HCT116 (cell line): ENCODE measurements around the gene LTV1. TPM values are rescaled to one million over a fixed set of nuclear protein-coding genes. Genes with fewer than 3 reads are reported as not detected.

ENCODE experiments used
- ATAC-seq: fragments of 200-7000 bp; cut with Tn5 transposase; 2 replicates; pipeline ENCODE4 v1.9.1; 2020; ENCODE audit warnings: mild to moderate bottlenecking, moderate library complexity
- BruUV-seq: library from RNA; stranded (reverse); fragments of 400-500 nt; replicated peaks from 2 replicates; lab custom pipeline; 2021; lab: Mats Ljungman, UMichigan
- CTCF ChIA-PET: fragments of 300-600 bp; sonication (Branson Sonifier 250); formaldehyde crosslinking; loops from one replicate; lab custom pipeline; 2021; ENCODE audit warnings: antibody characterized with exemption; lab: Charles Lee
- POLR2A ChIA-PET: fragments of 300-600, 350-600 bp; sonication (Branson Sonifier 250); formaldehyde crosslinking; loops from one replicate; lab custom pipeline; 2021; ENCODE audit warnings: antibody characterized with exemption; lab: Charles Lee
- RAD21 ChIA-PET, 2 experiments: fragments of 300-600 bp; sonication (Branson Sonifier 250); formaldehyde crosslinking; loops; one replicate each; lab custom pipeline; 2023; ENCODE audit warnings: low total read pairs in 2 of 2; ENCODE audit not compliant: uncharacterized antibody in 2 of 2, unreplicated experiment in 2 of 2, low non-redundant PET in 1 of 2; lab: Charles Lee
- DNase-seq: peaks from one replicate; pipeline ENCODE4 v3.0.0-alpha.2; 2010; ENCODE audit warnings: low read depth, low spot score
- H2AFZ ChIP-seq: fragments of 200-600 bp; shearing (Covaris generic), sonication (generic); 2 replicates; pipeline ENCODE4 v1.6.1; 2017; ENCODE audit warnings: low read depth, mixed run types, mixed read lengths, antibody characterized with exemption, low read length; ENCODE audit not compliant: poor library complexity, severe bottlenecking
- H3K27ac ChIP-seq: 2 replicates; pipeline ENCODE4 v1.5.1; 2012; ENCODE audit warnings: low read depth, low read length
- H3K27me3 ChIP-seq: fragments of 200-600 bp; sonication (generic); 2 replicates; pipeline ENCODE4 v1.6.1; 2016; ENCODE audit warnings: mixed run types, low read length, mixed read lengths; ENCODE audit not compliant: insufficient read depth
- H3K36me3 ChIP-seq, 2 experiments: fragments of 200-500 bp in 1 of 2; fragments of 200-600 bp in 1 of 2; sonication (Bioruptor generic) in 1 of 2; sonication (generic) in 1 of 2; 2 replicates each; pipeline versions ENCODE4 v1.5.1 to v1.6.1; 2014 to 2016; ENCODE audit warnings: low read length in 2 of 2, inconsistent platforms in 1 of 2, mixed read lengths in 1 of 2, mixed run types in 1 of 2; ENCODE audit not compliant: insufficient read depth in 2 of 2, control insufficient read depth in 1 of 2
- H3K4me1 ChIP-seq, 2 experiments: fragments of 200-600 bp in 1 of 2; sonication (generic) in 1 of 2; 2 replicates each; pipeline versions ENCODE4 v1.5.1 to v1.6.1; 2012 to 2017; ENCODE audit warnings: low read length in 2 of 2, inconsistent platforms in 1 of 2, mild to moderate bottlenecking in 1 of 2, mixed read lengths in 1 of 2, mixed run types in 1 of 2, moderate library complexity in 1 of 2; ENCODE audit not compliant: insufficient read depth in 2 of 2, control insufficient read depth in 1 of 2
- H3K4me2 ChIP-seq: fragments of 200-600 bp; sonication (generic); 2 replicates; pipeline ENCODE4 v1.6.1; 2017; ENCODE audit warnings: mixed run types, low read length, mixed read lengths
- H3K4me3 ChIP-seq, 2 experiments: fragments of 200-600 bp in 1 of 2; sonication (generic) in 1 of 2; replicated peaks in 1 of 2; 2 replicates each; pipeline ENCODE4 v1.5.1; 2011 to 2016; ENCODE audit warnings: low read length in 2 of 2, control low read depth in 1 of 2, low read depth in 1 of 2, mild to moderate bottlenecking in 1 of 2, mixed read lengths in 1 of 2, mixed run types in 1 of 2
- H3K79me2 ChIP-seq: fragments of 200-600 bp; sonication (generic); 2 replicates; pipeline ENCODE4 v1.6.1; 2017; ENCODE audit warnings: mild to moderate bottlenecking, mixed run types, low read length, moderate library complexity, mixed read lengths; ENCODE audit not compliant: insufficient read depth
- H3K9ac ChIP-seq: fragments of 200-600 bp; sonication (generic); 2 replicates; pipeline ENCODE4 v1.6.1; 2016; ENCODE audit warnings: low read length, mixed read lengths
- H3K9me2 ChIP-seq: fragments of 200-600 bp; sonication (generic), shearing (Covaris generic); 2 replicates; pipeline ENCODE4 v1.6.1; 2017; ENCODE audit warnings: mixed run types, mild to moderate bottlenecking, moderate library complexity; ENCODE audit not compliant: insufficient read depth
- H3K9me3 ChIP-seq, 2 experiments: fragments of 200-500 bp in 1 of 2; fragments of 200-600 bp in 1 of 2; sonication (Bioruptor generic) in 1 of 2; sonication (generic) in 1 of 2; 2 replicates each; pipeline ENCODE4 v1.6.1; 2014 to 2017; ENCODE audit warnings: low read length in 2 of 2, mixed read lengths in 2 of 2, inconsistent platforms in 1 of 2, low read depth in 1 of 2, mild to moderate bottlenecking in 1 of 2, mixed run types in 1 of 2, moderate library complexity in 1 of 2; ENCODE audit not compliant: control insufficient read depth in 1 of 2, insufficient read depth in 1 of 2
- H4K20me1 ChIP-seq: fragments of 200-600 bp; sonication (generic), shearing (Covaris generic); 2 replicates; pipeline ENCODE4 v1.6.1; 2017; ENCODE audit warnings: mixed run types, mild to moderate bottlenecking, moderate library complexity; ENCODE audit not compliant: insufficient read depth
- CEBPB ChIP-seq: IDR thresholded peaks from 2 replicates; pipeline ENCODE4 v1.6.1; 2012; ENCODE audit warnings: low read depth
- ELF1 ChIP-seq: IDR thresholded peaks from 2 replicates; pipeline ENCODE4 v1.6.1; 2012; ENCODE audit warnings: low read depth, borderline replicate concordance
- POLR2AphosphoS5 ChIP-seq: IDR thresholded peaks from 2 replicates; pipeline ENCODE4 v1.6.1; 2011; ENCODE audit warnings: mild to moderate bottlenecking, low read depth, low read length, moderate library complexity
- RAD21 ChIP-seq: IDR thresholded peaks from 2 replicates; pipeline ENCODE4 v1.6.1; 2012; ENCODE audit warnings: low read depth, mild to moderate bottlenecking
- SP1 ChIP-seq: IDR thresholded peaks from 2 replicates; pipeline ENCODE4 v1.6.1; 2012; ENCODE audit warnings: low read depth
- SRF ChIP-seq: IDR thresholded peaks from 2 replicates; pipeline ENCODE4 v1.6.1; 2012; ENCODE audit warnings: low read depth
- ZFX ChIP-seq: fragments of 450-650 bp; IDR thresholded peaks from 2 replicates; pipeline ENCODE4 v1.6.1; 2017
- intact Hi-C: fragments of 100-400 bp; cut with micrococcal nuclease; formaldehyde crosslinking; loops from 2 replicates; pipeline ENCODE4 v1.10.0; 2022
- total RNA-seq: library from RNA; stranded (reverse); gene quantifications from one replicate; pipeline ENCODE4 v1.2.1, GENCODE V29; 2021; ENCODE audit not compliant: unreplicated experiment
- TF ChIP-seq, protein P1 (sequence below), 3 experiments: fragments of 200-600 bp in 1 of 3; sonication (generic) in 1 of 3; IDR thresholded peaks in 2 of 3; conservative IDR thresholded peaks in 1 of 3; 2 replicates each; pipeline ENCODE4 v1.5.1; 2012 to 2017; ENCODE audit warnings: low read depth in 2 of 3, low read length in 2 of 3, antibody characterized with exemption in 1 of 3, borderline replicate concordance in 1 of 3, control low read depth in 1 of 3, mild to moderate bottlenecking in 1 of 3, mixed read lengths in 1 of 3, mixed run types in 1 of 3, moderate library complexity in 1 of 3; ENCODE audit not compliant: insufficient read depth in 1 of 3
- TF ChIP-seq, protein P2 (sequence below): IDR thresholded peaks from 2 replicates; pipeline ENCODE4 v1.6.1; 2012
- TF ChIP-seq, protein P3 (sequence below): IDR thresholded peaks from 2 replicates; pipeline ENCODE4 v1.6.1; 2011; ENCODE audit warnings: mild to moderate bottlenecking, low read length, moderate library complexity; ENCODE audit not compliant: insufficient replicate concordance; ENCODE audit errors: extremely low read depth

Gene LTV1
- total RNA-seq, 1 experiment from 2014 or later: 40.3 TPM

DNA sequence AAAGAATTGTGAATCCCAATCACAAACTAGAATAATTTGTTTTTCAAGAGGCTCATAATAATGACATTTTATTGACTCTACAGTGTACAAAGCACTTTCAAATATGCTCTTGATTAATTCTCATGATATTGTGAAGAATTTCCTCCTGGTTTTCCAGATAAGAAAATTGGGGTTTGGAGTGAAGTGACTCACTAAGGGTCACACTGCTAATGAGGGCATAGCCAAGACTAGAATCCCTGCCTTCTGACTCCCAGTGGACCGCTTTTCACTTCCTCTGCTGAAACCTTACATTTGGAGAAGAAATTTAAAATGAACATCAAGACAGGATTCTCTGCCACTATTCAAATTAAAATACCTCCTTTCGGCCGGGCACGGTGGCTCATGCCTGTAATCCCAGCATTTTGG is 38.3 kb upstream of the LTV1 start:
- no peaks in the 10 kb centered on the region for H3K9me2 ChIP-seq
- RAD21 ChIA-PET: no interaction called here
- intact Hi-C loops: no loop called here
- H3K27ac ChIP-seq: no peak overlapping the region
- no peaks in the 10 kb centered on the region for H3K79me2 ChIP-seq
- no TSS peak for BruUV-seq
- H3K4me1 ChIP-seq: peaks cover 3 to 4% of the 10 kb centered on the region in 2 experiments; a peak in 3 of 4 replicates
- H2AFZ ChIP-seq: no peak overlapping the region
- H3K9me3 ChIP-seq: no peaks in the 10 kb centered on the region
- no peaks in the 10 kb centered on the region for H3K27me3 ChIP-seq
- ATAC-seq (no peak), DNase-seq (no peak)
- no peak overlapping the region for H3K4me2 ChIP-seq
- CTCF ChIA-PET: no interaction called here
- TF ChIP-seq ZFX (no peak), CEBPB (no peak), POLR2AphosphoS5 (no peak), SP1 (no peak), SRF (no peak), ELF1 (no peak), RAD21 (no peak)
- TF ChIP-seq, protein P1, sequence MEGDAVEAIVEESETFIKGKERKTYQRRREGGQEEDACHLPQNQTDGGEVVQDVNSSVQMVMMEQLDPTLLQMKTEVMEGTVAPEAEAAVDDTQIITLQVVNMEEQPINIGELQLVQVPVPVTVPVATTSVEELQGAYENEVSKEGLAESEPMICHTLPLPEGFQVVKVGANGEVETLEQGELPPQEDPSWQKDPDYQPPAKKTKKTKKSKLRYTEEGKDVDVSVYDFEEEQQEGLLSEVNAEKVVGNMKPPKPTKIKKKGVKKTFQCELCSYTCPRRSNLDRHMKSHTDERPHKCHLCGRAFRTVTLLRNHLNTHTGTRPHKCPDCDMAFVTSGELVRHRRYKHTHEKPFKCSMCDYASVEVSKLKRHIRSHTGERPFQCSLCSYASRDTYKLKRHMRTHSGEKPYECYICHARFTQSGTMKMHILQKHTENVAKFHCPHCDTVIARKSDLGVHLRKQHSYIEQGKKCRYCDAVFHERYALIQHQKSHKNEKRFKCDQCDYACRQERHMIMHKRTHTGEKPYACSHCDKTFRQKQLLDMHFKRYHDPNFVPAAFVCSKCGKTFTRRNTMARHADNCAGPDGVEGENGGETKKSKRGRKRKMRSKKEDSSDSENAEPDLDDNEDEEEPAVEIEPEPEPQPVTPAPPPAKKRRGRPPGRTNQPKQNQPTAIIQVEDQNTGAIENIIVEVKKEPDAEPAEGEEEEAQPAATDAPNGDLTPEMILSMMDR (IDR thresholded peaks at IDR 0.05 in 2 of 3, conservative IDR thresholded peaks at IDR 0.05 in 1 of 3; ENCODE audit: borderline replicate concordance in 1 of 3, insufficient read depth in 1 of 3, low read depth in 2 of 3, low read length in 2 of 3): no peak
- TF ChIP-seq, protein P2, sequence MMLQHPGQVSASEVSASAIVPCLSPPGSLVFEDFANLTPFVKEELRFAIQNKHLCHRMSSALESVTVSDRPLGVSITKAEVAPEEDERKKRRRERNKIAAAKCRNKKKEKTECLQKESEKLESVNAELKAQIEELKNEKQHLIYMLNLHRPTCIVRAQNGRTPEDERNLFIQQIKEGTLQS: no peak
- TF ChIP-seq, protein P3, sequence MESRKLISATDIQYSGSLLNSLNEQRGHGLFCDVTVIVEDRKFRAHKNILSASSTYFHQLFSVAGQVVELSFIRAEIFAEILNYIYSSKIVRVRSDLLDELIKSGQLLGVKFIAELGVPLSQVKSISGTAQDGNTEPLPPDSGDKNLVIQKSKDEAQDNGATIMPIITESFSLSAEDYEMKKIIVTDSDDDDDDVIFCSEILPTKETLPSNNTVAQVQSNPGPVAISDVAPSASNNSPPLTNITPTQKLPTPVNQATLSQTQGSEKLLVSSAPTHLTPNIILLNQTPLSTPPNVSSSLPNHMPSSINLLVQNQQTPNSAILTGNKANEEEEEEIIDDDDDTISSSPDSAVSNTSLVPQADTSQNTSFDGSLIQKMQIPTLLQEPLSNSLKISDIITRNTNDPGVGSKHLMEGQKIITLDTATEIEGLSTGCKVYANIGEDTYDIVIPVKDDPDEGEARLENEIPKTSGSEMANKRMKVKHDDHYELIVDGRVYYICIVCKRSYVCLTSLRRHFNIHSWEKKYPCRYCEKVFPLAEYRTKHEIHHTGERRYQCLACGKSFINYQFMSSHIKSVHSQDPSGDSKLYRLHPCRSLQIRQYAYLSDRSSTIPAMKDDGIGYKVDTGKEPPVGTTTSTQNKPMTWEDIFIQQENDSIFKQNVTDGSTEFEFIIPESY: no peak
- H3K36me3 ChIP-seq: no peaks in the 10 kb centered on the region; a peak in 1 of 4 replicates
- POLR2A ChIA-PET: no interaction called here
- no peaks in the 10 kb centered on the region for H4K20me1 ChIP-seq
- H3K4me3 ChIP-seq: no peak overlapping the region
- H3K9ac ChIP-seq: no peak overlapping the region
